Endothelial cell of umbilical vein (primary cell): ENCODE results near the gene EXOC3L1. TPM values are rescaled to one million over a fixed set of nuclear protein-coding genes. Genes with fewer than 3 reads are reported as not detected.

Experiments used
- BruUV-seq: library from RNA; stranded (reverse); fragments of 400-500 nt; replicated peaks from 2 replicates; lab custom pipeline; 2021; lab: Mats Ljungman, UMichigan
- CTCF ChIA-PET: fragments of 300-600, 350-600 bp; sonication (Branson Sonifier 250); formaldehyde crosslinking; loops from one replicate; lab custom pipeline; 2021; ENCODE audit warnings: antibody characterized with exemption, inconsistent platforms; lab: Charles Lee
- POLR2A ChIA-PET: fragments of 300-600, 350-600 bp; sonication (Branson Sonifier 250); formaldehyde crosslinking; loops from one replicate; lab custom pipeline; 2021; ENCODE audit warnings: antibody characterized with exemption, inconsistent platforms; lab: Charles Lee
- DNase-seq: peaks from one replicate; pipeline ENCODE4 v3.0.0-alpha.2; 2011; ENCODE audit warnings: low read depth, low spot score
- FAIRE-seq: peaks from 2 replicates; lab custom pipeline; 2011; peaks lifted over from hg19 to GRCh38; lab: Jason Lieb, UNC
- H2AFZ ChIP-seq: 2 replicates; pipeline ENCODE4 v1.6.0; 2012; ENCODE audit warnings: low read depth, low read length, control low read depth, inconsistent platforms
- H3K27ac ChIP-seq: 2 replicates; pipeline ENCODE4 v1.5.1; 2011; ENCODE audit warnings: low read depth, mild to moderate bottlenecking, control low read depth, low read length, moderate library complexity; ENCODE audit not compliant: insufficient read depth
- H3K27me3 ChIP-seq, 2 experiments: 2 replicates each; pipeline versions ENCODE4 v1.6.0 to v1.6.1; 2011; ENCODE audit warnings: low read length in 2 of 2, mixed read lengths in 1 of 2; ENCODE audit not compliant: control insufficient read depth in 2 of 2, insufficient read depth in 2 of 2
- H3K36me3 ChIP-seq, 2 experiments: 2 replicates in 1 of 2; 3 replicates in 1 of 2; pipeline ENCODE4 v1.5.1; 2011; ENCODE audit warnings: low read length in 2 of 2, mild to moderate bottlenecking in 1 of 2, moderate library complexity in 1 of 2; ENCODE audit not compliant: control insufficient read depth in 2 of 2, insufficient read depth in 2 of 2; ENCODE audit errors: extremely low read depth in 1 of 2
- H3K4me1 ChIP-seq: 3 replicates; pipeline ENCODE4 v1.5.1; 2011; ENCODE audit warnings: mild to moderate bottlenecking, low read length; ENCODE audit not compliant: control insufficient read depth, insufficient read depth; ENCODE audit errors: extremely low read depth
- H3K4me2 ChIP-seq: 2 replicates; pipeline ENCODE4 v1.6.1; 2011; ENCODE audit warnings: low read length, control low read depth, mixed read lengths; ENCODE audit not compliant: insufficient read depth
- H3K4me3 ChIP-seq, 3 experiments: fragments of 200-600 bp in 1 of 3; sonication (generic), shearing (Covaris generic) in 1 of 3; replicated peaks in 1 of 3; 2 replicates each; pipeline ENCODE4 v1.5.1; 2011 to 2016; ENCODE audit warnings: control low read depth in 3 of 3, low read length in 3 of 3, mild to moderate bottlenecking in 2 of 3, inconsistent platforms in 1 of 3, low read depth in 1 of 3, moderate library complexity in 1 of 3; ENCODE audit not compliant: insufficient read depth in 1 of 3
- H3K79me2 ChIP-seq: 2 replicates; pipeline ENCODE4 v1.6.0; 2012; ENCODE audit warnings: low read length, inconsistent platforms; ENCODE audit not compliant: control insufficient read depth, insufficient read depth
- H3K9ac ChIP-seq: replicated peaks from 2 replicates; pipeline ENCODE3; 2011; ENCODE audit warnings: low read length, control low read depth; ENCODE audit not compliant: insufficient read depth; ENCODE audit errors: extremely low read depth
- H3K9me1 ChIP-seq: replicated peaks from 3 replicates; pipeline ENCODE4 v1.6.0; 2011; ENCODE audit warnings: mild to moderate bottlenecking, low read length; ENCODE audit not compliant: control insufficient read depth, insufficient read depth; ENCODE audit errors: extremely low read depth
- H3K9me3 ChIP-seq: replicated peaks from 2 replicates; pipeline ENCODE4 v1.5.1; 2012; ENCODE audit warnings: low read length, inconsistent platforms; ENCODE audit not compliant: control insufficient read depth, insufficient read depth
- H4K20me1 ChIP-seq: replicated peaks from 2 replicates; pipeline ENCODE3; 2011; ENCODE audit warnings: mild to moderate bottlenecking, low read length; ENCODE audit not compliant: control insufficient read depth, insufficient read depth; ENCODE audit errors: extremely low read depth
- EZH2 ChIP-seq: IDR thresholded peaks from 2 replicates; pipeline ENCODE4 v1.6.1; 2012; ENCODE audit warnings: borderline replicate concordance, low read depth, mild to moderate bottlenecking, moderate library complexity, low read length, inconsistent platforms; ENCODE audit not compliant: severe bottlenecking
- FOS ChIP-seq: IDR thresholded peaks from 2 replicates; pipeline ENCODE4 v1.6.1; 2011; ENCODE audit warnings: mild to moderate bottlenecking, low read length, moderate library complexity, borderline replicate concordance; ENCODE audit not compliant: insufficient read depth
- GATA2 ChIP-seq: IDR thresholded peaks from 2 replicates; pipeline ENCODE4 v1.7.0; 2011; ENCODE audit warnings: low read depth, mild to moderate bottlenecking, moderate library complexity, mixed read lengths, low read length; ENCODE audit not compliant: insufficient read length, insufficient read depth
- JUN ChIP-seq: IDR thresholded peaks from 2 replicates; pipeline ENCODE4 v1.6.1; 2011; ENCODE audit warnings: borderline replicate concordance, low read depth; ENCODE audit not compliant: insufficient read length, insufficient read depth
- MAX ChIP-seq: IDR thresholded peaks from 2 replicates; pipeline ENCODE4 v1.6.1; 2011; ENCODE audit not compliant: insufficient read depth, insufficient read length
- MYC ChIP-seq: IDR thresholded peaks from one replicate; pipeline ENCODE4 v1.6.1; 2011; ENCODE audit warnings: mild to moderate bottlenecking, low read depth, low read length
- POLR2A ChIP-seq: IDR thresholded peaks from 2 replicates; pipeline ENCODE4 v1.6.1; 2012; ENCODE audit warnings: low read depth, mild to moderate bottlenecking, control low read depth, low read length
- POLR2AphosphoS5 ChIP-seq: IDR thresholded peaks from 2 replicates; pipeline ENCODE4 v1.6.1; 2012; ENCODE audit warnings: low read depth, mild to moderate bottlenecking, control low read depth, low read length, moderate library complexity; ENCODE audit not compliant: insufficient read depth
- dilution Hi-C: fragments of 300-500 bp; cut with MboI; formaldehyde crosslinking; loops from one replicate; pipeline ENCODE4 v1.15.0; 2019; ENCODE audit warnings: low sequenced_read_pairs; ENCODE audit not compliant: extremely low pct_ligation_motif_present
- intact Hi-C: fragments of 100-400 bp; cut with micrococcal nuclease; formaldehyde crosslinking; loops from one replicate; pipeline ENCODE4 v1.10.0; 2022
- polyA plus RNA-seq, 4 experiments: library from polyadenylated mRNA; depleted of rRNA in 3 of 4; stranded (reverse) in 3 of 4; unstranded in 1 of 4; fragments of >200 nt; gene quantifications; 2 replicates each; pipeline versions ENCODE4 v1.2.1 to v1.2.3, GENCODE V29; 2011 to 2012; ENCODE audit warnings: missing spikeins in 1 of 4
- total RNA-seq: library from RNA; stranded (reverse); gene quantifications from 2 replicates; pipeline ENCODE4 v1.2.3, GENCODE V29; 2021
- TF ChIP-seq, protein P1 (sequence below), 2 donors: IDR thresholded peaks; 1 replicate in 1 of 2; 2 replicates in 1 of 2; pipeline ENCODE4 v1.5.1; 2011; ENCODE audit warnings: low read length in 2 of 2, mild to moderate bottlenecking in 2 of 2, moderate library complexity in 2 of 2, control low read depth in 1 of 2, inconsistent platforms in 1 of 2, low read depth in 1 of 2; ENCODE audit not compliant: insufficient read depth in 1 of 2; ENCODE audit errors: extremely low read depth in 1 of 2

EXOC3L1 gene
- total and polyA plus RNA-seq, 2 donors (not counting 3 experiments of a cell fraction or from before 2014, with no cell fraction given), result 10.8 to 11.6 TPM

DNA sequence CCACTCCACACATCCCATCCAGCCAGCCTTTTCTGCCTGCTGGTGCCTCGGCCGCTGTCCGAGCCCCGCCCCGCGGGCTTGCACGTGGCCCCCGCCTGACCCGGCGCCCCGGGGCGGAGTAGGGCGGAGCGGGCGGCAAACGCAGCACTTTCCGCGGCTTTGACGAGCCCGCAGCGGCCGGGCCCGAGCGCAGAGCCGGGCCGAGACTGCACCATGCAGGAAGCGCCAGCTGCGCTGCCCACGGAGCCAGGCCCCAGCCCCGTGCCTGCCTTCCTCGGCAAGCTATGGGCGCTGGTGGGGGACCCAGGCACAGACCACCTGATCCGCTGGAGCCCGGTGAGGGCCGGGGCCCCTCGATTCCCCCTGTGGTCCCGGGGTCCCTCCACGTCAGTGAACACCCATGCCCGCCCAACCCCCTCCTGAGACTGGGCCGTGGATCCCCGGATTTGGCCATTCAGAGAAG is 25.3 kb downstream of the EXOC3L1 start, which contains the start of gene HSF4:
HSF4 (plus strand) TSS at position 147 of the 463 bp plus-strand sequence; CDS start at position 214, 67 bp downstream.
- FAIRE-seq, result no peak
- peaks cover 18% of the 10 kb centered on the region for H3K4me1 ChIP-seq
- ChIA-PET CTCF (interaction anchor here (2.4 to 3.4 kb wide), 3 partner anchors 9 to 21 kb away, joined by 6 to 23 read pairs (median 15); no protein-coding TSS in a partner anchor), POLR2A (interaction anchor here (0.8 kb wide), 1 partner anchor 64 kb away, joined by 5 read pairs; no protein-coding TSS in a partner anchor)
- dilution Hi-C loops (no loop called here), intact Hi-C loops (no loop called here)
- no peak within 1 kb of the TSS for H2AFZ ChIP-seq
- H3K9me1 ChIP-seq, result no peaks in the 10 kb centered on the region
- TF ChIP-seq, protein P1, sequence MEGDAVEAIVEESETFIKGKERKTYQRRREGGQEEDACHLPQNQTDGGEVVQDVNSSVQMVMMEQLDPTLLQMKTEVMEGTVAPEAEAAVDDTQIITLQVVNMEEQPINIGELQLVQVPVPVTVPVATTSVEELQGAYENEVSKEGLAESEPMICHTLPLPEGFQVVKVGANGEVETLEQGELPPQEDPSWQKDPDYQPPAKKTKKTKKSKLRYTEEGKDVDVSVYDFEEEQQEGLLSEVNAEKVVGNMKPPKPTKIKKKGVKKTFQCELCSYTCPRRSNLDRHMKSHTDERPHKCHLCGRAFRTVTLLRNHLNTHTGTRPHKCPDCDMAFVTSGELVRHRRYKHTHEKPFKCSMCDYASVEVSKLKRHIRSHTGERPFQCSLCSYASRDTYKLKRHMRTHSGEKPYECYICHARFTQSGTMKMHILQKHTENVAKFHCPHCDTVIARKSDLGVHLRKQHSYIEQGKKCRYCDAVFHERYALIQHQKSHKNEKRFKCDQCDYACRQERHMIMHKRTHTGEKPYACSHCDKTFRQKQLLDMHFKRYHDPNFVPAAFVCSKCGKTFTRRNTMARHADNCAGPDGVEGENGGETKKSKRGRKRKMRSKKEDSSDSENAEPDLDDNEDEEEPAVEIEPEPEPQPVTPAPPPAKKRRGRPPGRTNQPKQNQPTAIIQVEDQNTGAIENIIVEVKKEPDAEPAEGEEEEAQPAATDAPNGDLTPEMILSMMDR (IDR thresholded peaks at IDR 0.05; ENCODE audit: extremely low read depth in 1 of 2, insufficient read depth in 1 of 2, low read depth in 1 of 2, low read length in 2 of 2), result no peak
- TF ChIP-seq GATA2 (no peak), MAX (no peak), EZH2 (no peak), JUN (no peak), POLR2AphosphoS5 (no peak), POLR2A (no peak), MYC (no peak), FOS (no peak)
- peak within 1 kb of the TSS in 1 of 3 experiments; percentile 8 for H3K4me3 ChIP-seq
- no peak within 1 kb of the TSS for H3K9ac ChIP-seq
- H3K4me2 ChIP-seq, result peak within 1 kb of the TSS; percentile 43
- no peak for DNase-seq
- peaks cover 36 to 46% of the 10 kb centered on the region in 2 experiments for H3K27me3 ChIP-seq
- H3K36me3 ChIP-seq, result no peaks in the 10 kb centered on the region
- no peaks in the 10 kb centered on the region for H4K20me1 ChIP-seq
- H3K9me3 ChIP-seq, result no peaks in the 10 kb centered on the region
- no peaks in the 10 kb centered on the region for H3K79me2 ChIP-seq
- no TSS peak for BruUV-seq
- no peak within 1 kb of the TSS for H3K27ac ChIP-seq
